Heart right ventricle (tissue), 16 donors: Measurements from ENCODE around the gene OTX1. TPM values are rescaled to one million over a fixed set of nuclear protein-coding genes. Genes with fewer than 3 reads are reported as not detected.

ENCODE experiments used
- ATAC-seq, 8 donors: fragments of 200-7000 bp; cut with Tn5 transposase; one replicate each; pipeline ENCODE4 v1.9.1; 2020; ENCODE audit warnings: mild to moderate bottlenecking in 8 of 8, moderate library complexity in 8 of 8, moderate number of reproducible peaks in 1 of 8
- DNase-seq, 2 donors: peaks; one replicate each; pipeline ENCODE4 v3.0.0-alpha.2; 2020
- H3K27ac ChIP-seq, 10 donors: fragments of 200-600 bp; sonication (generic) in 2 of 10; one replicate each; pipeline versions ENCODE4 v1.5.0 to v1.8.0; 2020 to 2022; ENCODE audit warnings: mild to moderate bottlenecking in 3 of 10
- H3K27me3 ChIP-seq, 7 donors: fragments of 200-600 bp; one replicate each; pipeline ENCODE4 v1.8.0; 2021 to 2022; ENCODE audit warnings: mild to moderate bottlenecking in 2 of 7
- H3K36me3 ChIP-seq, 9 donors: fragments of 200-600 bp; sonication (generic) in 1 of 9; one replicate each; pipeline versions ENCODE4 v1.5.0 to v1.8.0; 2020 to 2022; ENCODE audit warnings: mild to moderate bottlenecking in 2 of 9
- H3K4me1 ChIP-seq, 9 donors: fragments of 200-600 bp; sonication (generic) in 1 of 9; one replicate each; pipeline versions ENCODE4 v1.5.0 to v1.8.0; 2020 to 2022; ENCODE audit warnings: mild to moderate bottlenecking in 4 of 9
- H3K4me3 ChIP-seq, 10 donors: fragments of 200-600 bp; sonication (generic) in 2 of 10; one replicate each; pipeline versions ENCODE4 v1.5.0 to v1.8.0; 2020 to 2022; ENCODE audit warnings: mild to moderate bottlenecking in 7 of 10, moderate library complexity in 2 of 10
- H3K9me3 ChIP-seq, 11 donors: fragments of 200-600 bp in 10 of 11; sonication (generic) in 2 of 11; one replicate each; pipeline versions ENCODE4 v1.5.0 to v1.8.0; 2013 to 2022; ENCODE audit warnings: mild to moderate bottlenecking in 2 of 11, control low read depth in 1 of 11, moderate library complexity in 1 of 11
- CTCF ChIP-seq, 9 donors: fragments of 200-600 bp; sonication (generic) in 2 of 9; IDR thresholded peaks; one replicate each; pipeline versions ENCODE4 v1.5.0 to v1.8.0; 2021 to 2022; ENCODE audit warnings: antibody characterized with exemption in 9 of 9, mild to moderate bottlenecking in 5 of 9, moderate library complexity in 1 of 9
- WGBS, 2 donors: extraction: QIAGEN DNeasy Blood & Tissue Kit; methylation state at CpG; one replicate each; pipeline ENCODE4 v1.1.7; 2013; ENCODE audit warnings: inconsistent platforms in 1 of 2; 5-methylcytosine and 5-hydroxymethylcytosine counted together
- intact Hi-C, 10 donors: fragments of 100-400 bp; cut with DNase I; formaldehyde crosslinking; loops; one replicate each; pipeline versions ENCODE4 v1.11.1 to v1.14.2; 2022
- polyA plus RNA-seq, 2 donors: library from polyadenylated mRNA; stranded (reverse); fragments of 200-250 nt; gene quantifications; one replicate each; pipeline ENCODE4 v1.2.3, GENCODE V29; 2013
- total RNA-seq, 10 donors: library from RNA; stranded (reverse); fragmentation: NEBNext Ultra II Directional in 3 of 10; extraction: Animal tissue kit (Norgen Biotek cat#: 25700) in 3 of 10; gene quantifications; one replicate each; pipeline versions ENCODE4 v1.2.1 to v1.2.4, GENCODE V29; 2021 to 2023
- donor health status: Arrhythmogenic right ventricular cardiomyopathy.
- donor health status: ischemic (EF 13 %, LVEDD 7.1; RV severe dilation, severe dysfunction).
- donor health status: healthy with polysubstance abuse.
- donor health status: DM: no; HTN: yes; CAD: no.
- donor health status: DM: no; HTN: no; CAD: no.
- donor health status: ischemic (EF 25% LVEDD 6.9; RV normal size, moderate dysfunction).
- donor health status: ischemic (EF 25% LVEDD 5.7; RV mildly dilated, moderate dysfunction).
- donor health status: healthy.
- donor health status: DM: yes; HTN: yes; CAD: no.
- donor health status: Ischemic cardiomyopathy.
- donor health status: ischemic (EF 35%, LVEDD 5.7; RV mildly dilated, moderate dysfunction).
- donor health status: nonischemic (EF 11% LVEDD 7.7; RV severe dilation, severe dysfunction).
- donor health status: DM: yes; HTN: yes; CAD: no.
- donor health status: PGD.
- donor health status: ischemic (EF 29% LVEDD 5.4; RV normal size, mild dysfunction).
- donor health status: nonischemic (EF 23%, LVEDD 6.1; RV moderate dilation, normal function).

The OTX1 gene
- total and polyA plus RNA-seq, 12 donors: not detected

- Histone ChIP-seq H3K27ac (no peak overlapping the region), H3K4me1 (no peaks in the 10 kb centered on the region), H3K9me3 (peaks cover 0 to 5% (median 0%) of the 10 kb centered on the region in 11 donors), H3K36me3 (no peaks in the 10 kb centered on the region), H3K27me3 (peaks cover 0 to 5% (median 0%) of the 10 kb centered on the region in 7 donors), H3K4me3 (no peak overlapping the region)
- DNase-seq (no peak), ATAC-seq (no peak)
- intact Hi-C loops: no loop called here
- no peak for TF ChIP-seq CTCF (IDR thresholded peaks at IDR 0.05)
- 1 to 5% methylated on average over 1 of the region's 1 CpG for WGBS, 2 donors
Observed at GRCh38 chr2:63092857-63093256, 42.2 kb downstream of the OTX1 start.

GRCh38 chr2:63093502-63093901 is 42.9 kb downstream of the OTX1 start:
- DNase-seq: no peak
- 67 to 71% methylated on average over 1 of the region's 1 CpG for WGBS, 2 donors
- H3K9me3 ChIP-seq: peaks cover 0 to 5% (median 0%) of the 10 kb centered on the region in 11 donors
- no peak for ATAC-seq
- no peaks in the 10 kb centered on the region for H3K36me3 ChIP-seq
- TF ChIP-seq CTCF (IDR thresholded peaks at IDR 0.05): no peak
- no peak overlapping the region for H3K27ac ChIP-seq
- H3K27me3 ChIP-seq: peaks cover 0 to 5% (median 0%) of the 10 kb centered on the region in 7 donors
- no peaks in the 10 kb centered on the region for H3K4me1 ChIP-seq
- H3K4me3 ChIP-seq: no peak overlapping the region
- intact Hi-C loops: no loop called here

- no peaks in the 10 kb centered on the region for H3K36me3 ChIP-seq
- intact Hi-C loops: no loop called here
- no peak for ATAC-seq
- WGBS, 2 donors: 41 to 54% methylated on average over 1 of the region's 1 CpG
- H3K27me3 ChIP-seq: peaks cover 0 to 5% (median 0%) of the 10 kb centered on the region in 7 donors
- TF ChIP-seq CTCF (IDR thresholded peaks at IDR 0.05): no peak
- H3K4me3 ChIP-seq: no peak overlapping the region
- no peak overlapping the region for H3K27ac ChIP-seq
- no peaks in the 10 kb centered on the region for H3K4me1 ChIP-seq
- peaks cover 0 to 10% (median 2%) of the 10 kb centered on the region in 11 donors for H3K9me3 ChIP-seq
- DNase-seq: no peak
Observed at GRCh38 chr2:63096491-63096890, 45.9 kb downstream of the OTX1 start.

- Histone ChIP-seq H3K27ac (no peak overlapping the region), H3K9me3 (peaks cover 0 to 34% (median 8%) of the 10 kb centered on the region in 11 donors), H3K4me1 (no peaks in the 10 kb centered on the region), H3K4me3 (no peak overlapping the region), H3K27me3 (no peaks in the 10 kb centered on the region), H3K36me3 (no peaks in the 10 kb centered on the region)
- no peak for ATAC-seq
- intact Hi-C loops: no loop called here
- no peak for DNase-seq
- no peak for TF ChIP-seq CTCF (IDR thresholded peaks at IDR 0.05)
- WGBS, 2 donors: 82 to 92% methylated on average over 1 of the region's 1 CpG
Observed at GRCh38 chr2:63099032-63099431, 48.4 kb downstream of the OTX1 start.
